Ectodermal cell (in vitro differentiated cells): ENCODE data around the gene RAB5B.
A peak's percentile ranks its signal among the peaks of the same experiment; 100 is the strongest.
"Not testable (repeated sequence)": the region's sequence is repeated elsewhere in the genome, so short reads cannot be mapped to it uniquely, and the experiment has no call there.

ENCODE experiments used
- H3K27ac ChIP-seq: 2 replicates; pipeline ENCODE4 v1.7.0; 2013; ENCODE audit warnings: mild to moderate bottlenecking, low read depth, low read length; ENCODE audit not compliant: insufficient read depth, poor library complexity, severe bottlenecking
- H3K27me3 ChIP-seq: 2 replicates; pipeline ENCODE4 v1.7.0; 2013; ENCODE audit warnings: mild to moderate bottlenecking, low read length; ENCODE audit not compliant: insufficient read depth, control insufficient read depth, poor library complexity, severe bottlenecking
- H3K36me3 ChIP-seq: one replicate; pipeline ENCODE4 v1.7.0; 2013; ENCODE audit warnings: low read length; ENCODE audit not compliant: control insufficient read depth, insufficient read depth
- H3K4me1 ChIP-seq: one replicate; pipeline ENCODE4 v1.7.0; 2013; ENCODE audit warnings: low read length; ENCODE audit not compliant: control insufficient read depth, insufficient read depth
- H3K4me3 ChIP-seq: 2 replicates; pipeline ENCODE4 v1.7.0; 2013; ENCODE audit warnings: low read depth, low read length, control low read depth; ENCODE audit not compliant: insufficient read depth
- H3K9me3 ChIP-seq: 2 replicates; pipeline ENCODE4 v1.7.0; 2013; ENCODE audit warnings: mild to moderate bottlenecking, low read length, moderate library complexity; ENCODE audit not compliant: control insufficient read depth
- WGBS, 2 experiments: methylation state at CpG; one replicate each; pipeline ENCODE4 v1.1.7; 2013; ENCODE audit warnings: missing lambda C conversion rate in 2 of 2; 5-methylcytosine and 5-hydroxymethylcytosine counted together

The RAB5B gene

DNA sequence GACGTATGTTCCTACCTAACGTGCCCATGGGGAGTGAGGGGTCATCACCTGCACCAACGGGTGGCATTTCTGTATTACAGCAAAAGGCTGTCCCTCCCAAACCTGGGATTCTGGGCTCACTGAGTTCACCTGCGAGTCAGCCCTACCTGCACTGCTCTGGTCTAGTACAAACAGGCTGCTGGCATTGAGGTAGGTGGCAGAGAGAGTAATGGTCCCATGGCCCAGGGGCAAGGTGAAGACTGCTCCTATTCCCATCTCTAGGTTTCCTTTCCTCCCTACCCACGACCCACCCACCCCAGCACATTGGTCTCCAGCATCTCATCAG lies 23.6 kb downstream of the RAB5B start:
- Histone ChIP-seq H3K27me3 (no peaks in the 10 kb centered on the region), H3K27ac (no peak overlapping the region), H3K4me1 (no peaks in the 10 kb centered on the region), H3K4me3 (peak overlapping the region; percentile 76), H3K36me3 (peaks cover 18% of the 10 kb centered on the region), H3K9me3 (no peaks in the 10 kb centered on the region)
- 4 to 5% methylated on average over 5 of the region's 5 CpGs for WGBS, 2 experiments

GRCh38 chr12:55999522-55999921 lies 25.6 kb downstream of the RAB5B start:
- WGBS, 2 experiments, result 85% methylated on average over 4 of the region's 6 CpGs
- not testable (repeated sequence) for H3K4me3 ChIP-seq

DNA sequence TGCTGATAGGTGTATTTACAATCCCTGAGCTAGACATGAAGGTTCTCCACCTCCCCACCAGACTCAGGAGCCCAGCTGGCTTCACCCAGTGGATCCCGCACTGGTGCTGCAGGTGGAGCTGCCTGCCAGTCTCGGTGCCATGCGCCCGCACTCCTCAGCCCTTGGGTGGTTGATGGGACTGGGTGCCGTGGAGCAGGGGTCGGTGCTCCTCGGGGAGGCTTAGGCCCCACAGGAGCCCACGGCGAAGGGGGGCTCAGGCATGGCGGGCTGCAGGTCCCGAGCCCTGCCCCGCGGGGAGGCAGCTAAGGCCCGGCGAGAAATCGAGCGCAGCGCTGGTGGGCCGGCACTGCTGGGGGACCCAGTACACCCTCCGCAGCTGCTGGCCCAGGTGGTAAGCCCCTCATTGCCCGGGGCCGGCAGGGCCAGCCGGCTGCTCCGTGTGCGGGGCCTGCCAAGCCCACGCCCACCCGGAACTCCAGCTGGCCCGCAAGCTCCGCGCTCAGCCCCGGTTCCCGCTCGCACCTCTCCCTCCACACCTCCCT lies 26.2 kb downstream of the RAB5B start:
- WGBS, 2 experiments, result 97% methylated on average over 33 of the region's 33 CpGs
- not testable (repeated sequence) for H3K27me3 ChIP-seq, H3K9me3 ChIP-seq, H3K4me1 ChIP-seq, H3K36me3 ChIP-seq, H3K27ac ChIP-seq, H3K4me3 ChIP-seq

More at GRCh38 chr12:55999522-55999921, 25.6 kb downstream of the RAB5B start:
- H3K9me3 ChIP-seq, H3K27ac ChIP-seq, H3K36me3 ChIP-seq, H3K27me3 ChIP-seq, H3K4me1 ChIP-seq: not testable (repeated sequence)

GRCh38 chr12:56001487-56002100 lies 27.7 kb downstream of the RAB5B start:
- no peak overlapping the region for H3K27ac ChIP-seq
- no peaks in the 10 kb centered on the region for H3K9me3 ChIP-seq
- H3K4me3 ChIP-seq, result no peak overlapping the region
- H3K4me1 ChIP-seq, result no peaks in the 10 kb centered on the region
- no peaks in the 10 kb centered on the region for H3K27me3 ChIP-seq
- no peaks in the 10 kb centered on the region for H3K36me3 ChIP-seq
- 93% methylated on average over 7 of the region's 7 CpGs for WGBS, 2 experiments

DNA sequence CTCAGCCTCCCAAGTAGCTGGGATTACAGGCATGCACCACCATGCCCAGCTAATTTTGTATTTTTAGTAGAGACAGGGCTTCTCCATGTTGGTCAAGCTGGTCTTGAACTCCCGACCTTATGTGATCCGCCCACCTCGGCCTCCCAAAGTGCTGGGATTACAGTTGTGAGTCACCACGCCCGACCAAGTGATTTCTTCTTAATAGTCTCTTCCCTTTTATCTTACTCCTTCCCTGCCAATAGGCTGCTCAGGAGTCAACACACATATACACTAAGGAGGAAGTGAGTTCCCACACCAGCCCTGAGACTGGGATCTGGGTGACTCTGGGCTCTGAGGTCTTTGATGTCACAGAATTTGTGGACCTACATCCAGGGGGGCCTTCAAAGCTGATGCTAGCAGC lies 29.5 kb downstream of the RAB5B start:
- not testable (repeated sequence) for H3K27ac ChIP-seq

GRCh38 chr12:56004211-56004610 lies 30.3 kb downstream of the RAB5B start:
- Histone ChIP-seq H3K27me3 (no peaks in the 10 kb centered on the region), H3K9me3 (no peaks in the 10 kb centered on the region), H3K27ac (no peak overlapping the region), H3K36me3 (no peaks in the 10 kb centered on the region), H3K4me1 (no peaks in the 10 kb centered on the region), H3K4me3 (no peak overlapping the region)
- 94 to 95% methylated on average over 10 of the region's 10 CpGs for WGBS, 2 experiments

More for the DNA sequence above, 29.5 kb downstream of the RAB5B start:
- not testable (repeated sequence) for H3K27me3 ChIP-seq, H3K4me3 ChIP-seq, H3K36me3 ChIP-seq, H3K9me3 ChIP-seq, H3K4me1 ChIP-seq
- 92 to 94% methylated on average over 5 of the region's 5 CpGs for WGBS, 2 experiments

GRCh38 chr12:56007564-56008559 lies 34.0 kb downstream of the RAB5B start:
- 2% methylated on average over 34 to 39 of the region's 44 CpGs for WGBS, 2 experiments
- Histone ChIP-seq H3K4me1 (no peaks in the 10 kb centered on the region), H3K36me3 (no peaks in the 10 kb centered on the region), H3K9me3 (no peaks in the 10 kb centered on the region), H3K4me3 (peak overlapping the region; percentile 67), H3K27ac (peak overlapping the region; percentile 74), H3K27me3 (no peaks in the 10 kb centered on the region)

DNA sequence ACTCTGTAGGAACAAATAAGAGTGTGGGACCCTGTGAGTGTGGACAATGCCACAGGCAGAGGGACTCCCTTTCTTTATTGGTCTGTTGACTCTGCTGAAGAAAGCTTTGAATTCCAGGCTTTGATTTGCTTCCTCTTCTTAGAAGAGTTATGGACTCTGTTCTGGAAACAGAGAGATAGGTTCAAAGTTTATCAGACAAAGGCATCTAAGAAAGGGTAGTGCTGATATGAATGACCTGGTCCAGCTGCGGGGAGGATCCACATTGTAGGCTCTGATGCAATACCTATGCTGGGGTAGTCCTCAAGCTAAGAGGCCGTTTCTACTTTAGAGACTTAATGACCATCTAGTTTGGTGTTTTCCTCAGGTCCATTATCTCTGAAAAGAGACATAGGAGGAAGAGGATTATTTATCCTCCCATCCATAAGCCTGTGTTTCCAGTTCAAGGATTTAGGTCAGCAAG lies 36.3 kb downstream of the RAB5B start:
- Histone ChIP-seq H3K27ac (no peak overlapping the region), H3K27me3 (no peaks in the 10 kb centered on the region), H3K36me3 (no peaks in the 10 kb centered on the region), H3K4me1 (no peaks in the 10 kb centered on the region), H3K4me3 (no peak overlapping the region), H3K9me3 (no peaks in the 10 kb centered on the region)
- WGBS, 2 experiments, result 95 to 98% methylated on average over 2 of the region's 2 CpGs

- Histone ChIP-seq H3K36me3 (no peaks in the 10 kb centered on the region), H3K27me3 (no peaks in the 10 kb centered on the region), H3K4me1 (no peaks in the 10 kb centered on the region), H3K27ac (no peak overlapping the region), H3K4me3 (no peak overlapping the region), H3K9me3 (no peaks in the 10 kb centered on the region)
- 93 to 100% methylated on average over 1 to 2 of the region's 2 CpGs for WGBS, 2 experiments
These were observed 37.7 kb downstream of the RAB5B start for GRCh38 chr12:56011509-56012090.

- Histone ChIP-seq H3K36me3 (no peaks in the 10 kb centered on the region), H3K27ac (no peak overlapping the region), H3K4me3 (no peak overlapping the region), H3K4me1 (no peaks in the 10 kb centered on the region), H3K27me3 (no peaks in the 10 kb centered on the region), H3K9me3 (no peaks in the 10 kb centered on the region)
- 88 to 90% methylated on average over 5 of the region's 5 CpGs for WGBS, 2 experiments
These were observed 39.6 kb downstream of the RAB5B start for GRCh38 chr12:56013482-56013881.
